H1 (cell line): Measurements from ENCODE around the gene PKP3. TPM values are rescaled to one million over a fixed set of nuclear protein-coding genes. Genes with fewer than 3 reads are reported as not detected.

Experiments
- ASH2L ChIP-seq: fragments of 200-600, 300-600 bp; sonication (generic); IDR thresholded peaks from one replicate; pipeline ENCODE4 v1.7.1; 2017; ENCODE audit warnings: low read length
- HDAC6 ChIP-seq: IDR thresholded peaks from one replicate; pipeline ENCODE4 v1.7.1; 2012; ENCODE audit warnings: low read depth, mild to moderate bottlenecking, inconsistent platforms, low read length, moderate library complexity
- NANOG ChIP-seq: IDR thresholded peaks from 2 replicates; pipeline ENCODE4 v1.6.1; 2011; ENCODE audit warnings: low read length, low read depth, mild to moderate bottlenecking, inconsistent platforms; ENCODE audit not compliant: insufficient read depth, poor library complexity, severe bottlenecking
- POLR2A ChIP-seq, 2 experiments: IDR thresholded peaks; 1 replicate in 1 of 2; 2 replicates in 1 of 2; pipeline ENCODE4 v1.6.1; 2011; ENCODE audit warnings: low read depth in 2 of 2, low read length in 2 of 2, mild to moderate bottlenecking in 2 of 2; ENCODE audit errors: control extremely low read depth in 1 of 2
- SIN3A ChIP-seq, 2 experiments: IDR thresholded peaks in 1 of 2; conservative IDR thresholded peaks in 1 of 2; 2 replicates each; pipeline ENCODE4 v1.6.1; 2011 to 2012; ENCODE audit warnings: low read length in 2 of 2, improper control_type of control experiment in 1 of 2, low read depth in 1 of 2, mild to moderate bottlenecking in 1 of 2
- SUZ12 ChIP-seq: fragments of 200-600 bp; sonication (generic); IDR thresholded peaks from 2 replicates; pipeline ENCODE4 v1.6.1; 2012; ENCODE audit warnings: mild to moderate bottlenecking, inconsistent platforms, low read length, moderate library complexity, mixed read lengths
- TAF1 ChIP-seq: IDR thresholded peaks from 2 replicates; pipeline ENCODE4 v1.6.1; 2011; ENCODE audit warnings: mild to moderate bottlenecking, low read depth, low read length
- polyA plus RNA-seq, 7 experiments: library from polyadenylated mRNA; depleted of rRNA in 3 of 7; stranded (reverse) in 5 of 7; unstranded in 2 of 7; fragments of >200 nt in 5 of 7; fragments of 200-250 nt in 2 of 7; gene quantifications; 1 replicate in 5 of 7; 2 replicates in 1 of 7; 4 replicates in 1 of 7; pipeline versions ENCODE4 v1.2.1 to v1.2.3, GENCODE V29; 2011 to 2013; ENCODE audit warnings: missing spikeins in 2 of 7, mixed read lengths in 2 of 7
- total RNA-seq: library from RNA; stranded (reverse); fragmentation: NEBNext Ultra II Directional; extraction: Animal tissue kit (Norgen Biotek cat#: 25700); gene quantifications from 2 replicates; pipeline ENCODE4 v1.2.1, GENCODE V29; 2021
- TF ChIP-seq, protein P1 (sequence below): IDR thresholded peaks from 2 replicates; pipeline ENCODE4 v1.6.1; 2011; ENCODE audit warnings: low read length, improper control_type of control experiment
- TF ChIP-seq, protein P2 (sequence below), 3 experiments: IDR thresholded peaks; 1 replicate in 2 of 3; 2 replicates in 1 of 3; pipeline versions ENCODE4 v1.5.1 to v1.6.1; 2011; ENCODE audit warnings: low read length in 3 of 3, mild to moderate bottlenecking in 3 of 3, inconsistent platforms in 2 of 3, low read depth in 1 of 3, moderate library complexity in 1 of 3; ENCODE audit not compliant: insufficient read depth in 1 of 3; ENCODE audit errors: control extremely low read depth in 1 of 3

Gene PKP3
- total and polyA plus RNA-seq, 2 of the 8 experiments (the other 6 are each of a cell fraction or from before 2014, with no cell fraction given): 16.7 to 28.7 TPM

DNA sequence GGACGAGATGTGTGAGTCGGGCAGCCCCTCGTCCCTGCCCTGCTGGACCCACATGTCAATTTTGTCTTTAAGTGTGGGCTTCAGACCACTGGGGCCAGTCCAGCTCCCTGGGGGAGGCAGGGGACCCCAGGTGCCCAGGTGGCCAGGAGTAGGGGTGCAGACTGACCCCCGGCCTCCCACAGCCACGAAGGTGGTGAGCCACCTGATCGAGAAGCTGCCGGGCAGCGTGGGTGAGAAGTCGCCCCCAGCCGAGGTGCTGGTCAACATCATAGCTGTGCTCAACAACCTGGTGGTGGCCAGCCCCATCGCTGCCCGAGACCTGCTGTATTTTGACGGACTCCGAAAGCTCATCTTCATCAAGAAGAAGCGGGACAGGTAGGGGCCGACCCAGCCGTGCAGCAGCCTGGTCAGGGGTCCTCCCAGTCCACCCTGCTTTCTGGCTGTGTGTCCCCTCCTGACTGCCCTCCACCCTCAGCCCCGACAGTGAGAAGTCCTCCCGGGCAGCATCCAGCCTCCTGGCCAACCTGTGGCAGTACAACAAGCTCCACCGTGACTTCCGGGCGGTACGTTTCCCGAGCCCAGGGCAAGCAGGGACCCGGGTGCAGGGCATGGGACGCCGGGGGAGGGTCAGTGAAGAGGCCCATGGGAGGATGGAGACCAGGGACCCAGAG is 9.9 kb downstream of the PKP3 start (continued):
- TF ChIP-seq TAF1: no peak
- no peak for TF ChIP-seq NANOG
- no peak for TF ChIP-seq SIN3A (conservative IDR thresholded peaks at IDR 0.05 in 1 of 2, IDR thresholded peaks at IDR 0.05 in 1 of 2; ENCODE audit: low read depth in 1 of 2, low read length in 2 of 2)
- TF ChIP-seq, protein P1, sequence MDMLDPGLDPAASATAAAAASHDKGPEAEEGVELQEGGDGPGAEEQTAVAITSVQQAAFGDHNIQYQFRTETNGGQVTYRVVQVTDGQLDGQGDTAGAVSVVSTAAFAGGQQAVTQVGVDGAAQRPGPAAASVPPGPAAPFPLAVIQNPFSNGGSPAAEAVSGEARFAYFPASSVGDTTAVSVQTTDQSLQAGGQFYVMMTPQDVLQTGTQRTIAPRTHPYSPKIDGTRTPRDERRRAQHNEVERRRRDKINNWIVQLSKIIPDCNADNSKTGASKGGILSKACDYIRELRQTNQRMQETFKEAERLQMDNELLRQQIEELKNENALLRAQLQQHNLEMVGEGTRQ: no peak
- TF ChIP-seq POLR2A (IDR thresholded peaks at IDR 0.05; ENCODE audit: control extremely low read depth in 1 of 2, low read depth in 2 of 2, low read length in 2 of 2): no peak
- TF ChIP-seq, protein P2, sequence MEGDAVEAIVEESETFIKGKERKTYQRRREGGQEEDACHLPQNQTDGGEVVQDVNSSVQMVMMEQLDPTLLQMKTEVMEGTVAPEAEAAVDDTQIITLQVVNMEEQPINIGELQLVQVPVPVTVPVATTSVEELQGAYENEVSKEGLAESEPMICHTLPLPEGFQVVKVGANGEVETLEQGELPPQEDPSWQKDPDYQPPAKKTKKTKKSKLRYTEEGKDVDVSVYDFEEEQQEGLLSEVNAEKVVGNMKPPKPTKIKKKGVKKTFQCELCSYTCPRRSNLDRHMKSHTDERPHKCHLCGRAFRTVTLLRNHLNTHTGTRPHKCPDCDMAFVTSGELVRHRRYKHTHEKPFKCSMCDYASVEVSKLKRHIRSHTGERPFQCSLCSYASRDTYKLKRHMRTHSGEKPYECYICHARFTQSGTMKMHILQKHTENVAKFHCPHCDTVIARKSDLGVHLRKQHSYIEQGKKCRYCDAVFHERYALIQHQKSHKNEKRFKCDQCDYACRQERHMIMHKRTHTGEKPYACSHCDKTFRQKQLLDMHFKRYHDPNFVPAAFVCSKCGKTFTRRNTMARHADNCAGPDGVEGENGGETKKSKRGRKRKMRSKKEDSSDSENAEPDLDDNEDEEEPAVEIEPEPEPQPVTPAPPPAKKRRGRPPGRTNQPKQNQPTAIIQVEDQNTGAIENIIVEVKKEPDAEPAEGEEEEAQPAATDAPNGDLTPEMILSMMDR (IDR thresholded peaks at IDR 0.05; ENCODE audit: control extremely low read depth in 1 of 3, insufficient read depth in 1 of 3, low read depth in 1 of 3, low read length in 3 of 3): no peak
- no peak for TF ChIP-seq ASH2L
- TF ChIP-seq SUZ12: no peak
- TF ChIP-seq HDAC6: no peak
